ENCODE results near the gene LARP1. TPM values are rescaled to one million over a fixed set of nuclear protein-coding genes. Genes with fewer than 3 reads are reported as not detected.
"Not testable (repeated sequence)": the region's sequence is repeated elsewhere in the genome, so short reads cannot be mapped to it uniquely, and the experiment has no call there.

Gene LARP1
- total RNA-seq, 2 experiments from 2014 or later = 285 to 292 TPM

GRCh38 chr5:154727361-154727760 lies 27.8 kb upstream of the LARP1 start:
- no peaks in the 10 kb centered on the region for H3K27me3 Mint-ChIP-seq
- no peak overlapping the region for H3K4me3 Mint-ChIP-seq
- H3K36me3 Mint-ChIP-seq = no peaks in the 10 kb centered on the region
- no peak for DNase-seq
- H3K9me3 Mint-ChIP-seq = no peaks in the 10 kb centered on the region
- H3K4me1 Mint-ChIP-seq = no peaks in the 10 kb centered on the region
- no peak overlapping the region for H3K27ac Mint-ChIP-seq

- no peaks in the 10 kb centered on the region for H3K9me3 Mint-ChIP-seq
- H3K36me3 Mint-ChIP-seq = no peaks in the 10 kb centered on the region
- no peak overlapping the region for H3K4me3 Mint-ChIP-seq
- no peaks in the 10 kb centered on the region for H3K4me1 Mint-ChIP-seq
- no peak for DNase-seq
- H3K27ac Mint-ChIP-seq = no peak overlapping the region
- no peaks in the 10 kb centered on the region for H3K27me3 Mint-ChIP-seq
Measured at GRCh38 chr5:154728939-154729588, 26.1 kb upstream of the LARP1 start.

- H3K4me3 Mint-ChIP-seq = no peak overlapping the region
- no peak for DNase-seq
- H3K4me1 Mint-ChIP-seq = no peaks in the 10 kb centered on the region
- no peaks in the 10 kb centered on the region for H3K36me3 Mint-ChIP-seq
- no peaks in the 10 kb centered on the region for H3K9me3 Mint-ChIP-seq
- no peaks in the 10 kb centered on the region for H3K27me3 Mint-ChIP-seq
- no peak overlapping the region for H3K27ac Mint-ChIP-seq
Measured at GRCh38 chr5:154729613-154730012, 25.6 kb upstream of the LARP1 start.

DNA sequence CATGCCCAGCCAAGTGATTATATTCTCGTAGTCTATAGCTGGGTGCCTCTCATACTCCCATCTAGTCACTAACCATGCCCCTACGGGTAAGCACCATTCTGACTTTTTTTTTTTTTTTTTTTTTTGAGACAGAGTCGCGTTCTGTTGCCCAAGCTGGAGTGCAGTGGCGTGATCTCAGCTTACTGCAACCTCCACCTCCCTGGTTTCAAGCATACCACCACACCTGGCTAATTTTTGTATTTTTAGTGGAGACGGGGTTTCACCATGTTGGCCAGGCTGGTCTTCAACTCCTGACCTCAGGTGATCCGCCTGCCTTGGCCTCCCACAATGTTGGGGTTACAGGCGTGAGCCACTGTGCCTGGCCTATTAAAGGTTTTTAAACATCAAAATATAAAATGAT lies 24.4 kb upstream of the LARP1 start:
- H3K27ac Mint-ChIP-seq, H3K4me3 Mint-ChIP-seq, H3K27me3 Mint-ChIP-seq, H3K36me3 Mint-ChIP-seq, H3K4me1 Mint-ChIP-seq, DNase-seq, H3K9me3 Mint-ChIP-seq: not testable (repeated sequence)

GRCh38 chr5:154732212-154732611 lies 23.0 kb upstream of the LARP1 start:
- Mint-ChIP-seq H3K9me3 (no peaks in the 10 kb centered on the region), H3K4me1 (no peaks in the 10 kb centered on the region), H3K36me3 (no peaks in the 10 kb centered on the region), H3K4me3 (no peak overlapping the region), H3K27ac (no peak overlapping the region), H3K27me3 (no peaks in the 10 kb centered on the region)
- DNase-seq = no peak

- Mint-ChIP-seq H3K27me3 (peaks cover 4% of the 10 kb centered on the region), H3K27ac (no peak overlapping the region)
Measured at GRCh38 chr5:154734370-154735248, 20.6 kb upstream of the LARP1 start.

GRCh38 chr5:154735362-154735761 lies 19.8 kb upstream of the LARP1 start:
- H3K9me3 Mint-ChIP-seq, H3K4me3 Mint-ChIP-seq, DNase-seq, H3K27ac Mint-ChIP-seq, H3K36me3 Mint-ChIP-seq, H3K4me1 Mint-ChIP-seq, H3K27me3 Mint-ChIP-seq: not testable (repeated sequence)

More at GRCh38 chr5:154734370-154735248, 20.6 kb upstream of the LARP1 start:
- DNase-seq = no peak
- H3K9me3 Mint-ChIP-seq = no peaks in the 10 kb centered on the region
- no peaks in the 10 kb centered on the region for H3K36me3 Mint-ChIP-seq
- H3K4me3 Mint-ChIP-seq = no peak overlapping the region
- no peaks in the 10 kb centered on the region for H3K4me1 Mint-ChIP-seq

- not testable (repeated sequence) for H3K9me3 Mint-ChIP-seq, DNase-seq, H3K4me3 Mint-ChIP-seq, H3K27me3 Mint-ChIP-seq, H3K27ac Mint-ChIP-seq, H3K4me1 Mint-ChIP-seq, H3K36me3 Mint-ChIP-seq
Measured at GRCh38 chr5:154736372-154736771, 18.8 kb upstream of the LARP1 start.

GRCh38 chr5:154737667-154738320 lies 17.4 kb upstream of the LARP1 start:
- Mint-ChIP-seq H3K27me3 (peaks cover 4% of the 10 kb centered on the region), H3K36me3 (no peaks in the 10 kb centered on the region), H3K4me3 (no peak overlapping the region)

GRCh38 chr5:154740483-154740882 lies 14.7 kb upstream of the LARP1 start:
- H3K4me3 Mint-ChIP-seq = no peak overlapping the region
- peaks cover 4% of the 10 kb centered on the region for H3K27me3 Mint-ChIP-seq
- no peaks in the 10 kb centered on the region for H3K36me3 Mint-ChIP-seq
- H3K9me3 Mint-ChIP-seq = no peaks in the 10 kb centered on the region
- H3K4me1 Mint-ChIP-seq = no peaks in the 10 kb centered on the region
- no peak for DNase-seq
- no peak overlapping the region for H3K27ac Mint-ChIP-seq

More at GRCh38 chr5:154737667-154738320, 17.4 kb upstream of the LARP1 start:
- no peak for DNase-seq
- Mint-ChIP-seq H3K27ac (no peak overlapping the region), H3K4me1 (no peaks in the 10 kb centered on the region), H3K9me3 (no peaks in the 10 kb centered on the region)

- Mint-ChIP-seq H3K4me3 (no peak overlapping the region), H3K27me3 (peaks cover 4% of the 10 kb centered on the region), H3K27ac (no peak overlapping the region)
Measured at GRCh38 chr5:154740957-154741356, 14.2 kb upstream of the LARP1 start.

DNA sequence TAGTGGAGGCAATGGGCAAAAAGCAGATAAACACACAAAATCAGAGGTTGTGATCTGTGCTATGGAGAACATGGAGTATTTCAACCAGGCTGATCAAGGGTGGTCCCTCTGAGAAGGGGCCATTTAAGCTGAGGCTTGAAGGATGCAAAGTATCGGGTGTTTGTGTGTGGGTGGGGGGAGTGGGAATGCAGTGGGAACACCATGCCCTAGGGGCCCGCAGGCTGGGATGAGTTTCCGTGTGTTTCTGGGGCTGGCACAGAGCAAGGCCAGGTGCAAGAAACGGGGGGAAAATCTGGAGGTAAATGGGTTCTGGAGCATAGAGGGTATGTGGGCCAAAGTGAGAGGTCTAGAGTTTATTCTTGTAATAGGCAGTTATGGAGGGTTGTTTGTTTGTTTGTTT lies 13.8 kb upstream of the LARP1 start:
- DNase-seq = no peak
- Mint-ChIP-seq H3K4me1 (no peaks in the 10 kb centered on the region), H3K4me3 (no peak overlapping the region), H3K27me3 (peaks cover 4% of the 10 kb centered on the region), H3K27ac (no peak overlapping the region), H3K9me3 (no peaks in the 10 kb centered on the region), H3K36me3 (no peaks in the 10 kb centered on the region)

More at GRCh38 chr5:154740957-154741356, 14.2 kb upstream of the LARP1 start:
- no peaks in the 10 kb centered on the region for H3K4me1 Mint-ChIP-seq
- no peaks in the 10 kb centered on the region for H3K9me3 Mint-ChIP-seq
- no peak for DNase-seq
- no peaks in the 10 kb centered on the region for H3K36me3 Mint-ChIP-seq

DNA sequence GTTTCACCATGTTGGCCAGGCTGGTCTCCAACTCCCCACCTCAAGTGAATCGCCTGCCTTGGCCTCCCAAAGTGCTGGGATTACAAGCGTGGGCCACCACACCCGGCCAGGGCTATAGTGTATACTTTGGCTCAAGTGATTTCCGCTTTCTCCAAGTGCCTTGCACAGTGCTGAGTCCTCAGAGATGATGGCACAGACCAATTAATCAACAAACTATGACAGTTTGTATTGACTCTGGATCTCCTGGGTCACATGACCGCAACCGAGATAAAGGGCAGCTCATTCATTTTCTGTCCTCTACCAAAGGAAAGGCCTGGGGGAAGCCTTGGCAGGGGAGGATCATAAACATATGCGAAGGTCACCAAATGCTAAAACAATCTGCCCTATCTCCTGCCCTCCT lies 11.4 kb upstream of the LARP1 start:
- no peaks in the 10 kb centered on the region for H3K4me1 Mint-ChIP-seq
- no peaks in the 10 kb centered on the region for H3K36me3 Mint-ChIP-seq
- H3K4me3 Mint-ChIP-seq = no peak overlapping the region
- no peak overlapping the region for H3K27ac Mint-ChIP-seq
- DNase-seq = no peak
- H3K9me3 Mint-ChIP-seq = no peaks in the 10 kb centered on the region
- H3K27me3 Mint-ChIP-seq = peaks cover 4% of the 10 kb centered on the region

DNA sequence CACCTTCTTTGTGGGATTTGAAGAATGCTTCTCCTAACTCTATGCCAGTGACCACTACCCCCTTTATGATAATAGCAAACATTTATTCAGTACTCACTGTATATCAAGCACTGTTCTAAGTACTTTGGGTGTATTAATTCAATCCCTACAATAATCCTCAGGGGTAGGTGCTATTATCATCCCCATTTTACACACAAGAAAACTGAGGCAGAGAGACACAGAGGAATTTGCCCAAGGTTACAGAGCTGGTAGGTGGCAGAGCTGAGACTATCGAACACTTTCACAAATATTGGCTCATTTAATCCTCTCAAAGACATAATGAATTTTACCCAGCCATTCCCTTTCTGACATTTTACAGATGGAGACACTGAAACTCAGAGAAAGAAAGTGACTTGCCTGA lies 9.8 kb upstream of the LARP1 start:
- DNase-seq = no peak
- H3K36me3 Mint-ChIP-seq = no peaks in the 10 kb centered on the region
- no peaks in the 10 kb centered on the region for H3K27me3 Mint-ChIP-seq
- no peaks in the 10 kb centered on the region for H3K4me1 Mint-ChIP-seq
- no peak overlapping the region for H3K27ac Mint-ChIP-seq
- no peaks in the 10 kb centered on the region for H3K9me3 Mint-ChIP-seq
- H3K4me3 Mint-ChIP-seq = no peak overlapping the region

GRCh38 chr5:154749491-154749890 lies 5.7 kb upstream of the LARP1 start:
- Mint-ChIP-seq H3K9me3 (no peaks in the 10 kb centered on the region), H3K27me3 (no peaks in the 10 kb centered on the region), H3K36me3 (peaks cover 7% of the 10 kb centered on the region)

More at GRCh38 chr5:154749491-154749890, 5.7 kb upstream of the LARP1 start:
- no peak for DNase-seq
- Mint-ChIP-seq H3K4me3 (no peak overlapping the region), H3K27ac (no peak overlapping the region), H3K4me1 (peaks cover 18% of the 10 kb centered on the region)
